Endodermal cell (in vitro differentiated cells): ENCODE data around the gene PRKCQ. TPM values are rescaled to one million over a fixed set of nuclear protein-coding genes. Genes with fewer than 3 reads are reported as not detected.

ENCODE experiments used
- DNase-seq: peaks from one replicate; pipeline ENCODE4 v3.0.0-alpha.2; 2017
- H3K27ac ChIP-seq: 2 replicates; pipeline ENCODE4 v1.5.1; 2013; ENCODE audit warnings: mild to moderate bottlenecking, low read depth, low read length, moderate library complexity
- H3K27me3 ChIP-seq: 2 replicates; pipeline ENCODE4 v1.6.1; 2013; ENCODE audit warnings: mild to moderate bottlenecking, low read length, moderate library complexity; ENCODE audit not compliant: insufficient read depth, control insufficient read depth, poor library complexity, severe bottlenecking
- H3K36me3 ChIP-seq: 2 replicates; pipeline ENCODE4 v1.7.0; 2013; ENCODE audit warnings: mild to moderate bottlenecking, low read length, moderate library complexity; ENCODE audit not compliant: control insufficient read depth, insufficient read depth
- H3K4me1 ChIP-seq: one replicate; pipeline ENCODE4 v1.7.0; 2013; ENCODE audit warnings: low read length; ENCODE audit not compliant: control insufficient read depth, insufficient read depth
- H3K4me3 ChIP-seq: 2 replicates; pipeline ENCODE4 v1.5.1; 2013; ENCODE audit warnings: mild to moderate bottlenecking, low read length, moderate library complexity
- H3K9ac ChIP-seq: 2 replicates; pipeline ENCODE4 v1.6.1; 2013; ENCODE audit warnings: mild to moderate bottlenecking, low read length, moderate library complexity; ENCODE audit not compliant: poor library complexity, severe bottlenecking; ENCODE audit errors: extremely low read depth
- H3K9me3 ChIP-seq: 2 replicates; pipeline ENCODE4 v1.6.1; 2013; ENCODE audit warnings: mild to moderate bottlenecking, low read length, moderate library complexity; ENCODE audit not compliant: control insufficient read depth
- H3K27ac Mint-ChIP-seq: 2 replicates; pipeline ENCODE4 v1.8.0; 2020; ENCODE audit warnings: mixed read lengths
- H3K27me3 Mint-ChIP-seq: 2 replicates; pipeline ENCODE4 v1.8.0; 2021; ENCODE audit warnings: mild to moderate bottlenecking, mixed read lengths; ENCODE audit not compliant: insufficient read depth
- H3K36me3 Mint-ChIP-seq: 2 replicates; pipeline ENCODE4 v1.8.0; 2020; ENCODE audit warnings: low read depth, mixed read lengths
- H3K4me1 Mint-ChIP-seq: 2 replicates; pipeline ENCODE4 v1.8.0; 2020; ENCODE audit warnings: mixed read lengths
- H3K4me3 Mint-ChIP-seq: 2 replicates; pipeline ENCODE4 v1.8.0; 2020; ENCODE audit warnings: mild to moderate bottlenecking, moderate library complexity, mixed read lengths
- H3K9me3 Mint-ChIP-seq: 2 replicates; pipeline ENCODE4 v1.8.0; 2020; ENCODE audit warnings: mild to moderate bottlenecking, mixed read lengths
- CTCF ChIP-seq: fragments of 200-600 bp; sonication (generic); conservative IDR thresholded peaks from 2 replicates; pipeline ENCODE4 v1.5.0; 2021; ENCODE audit warnings: antibody characterized with exemption, mild to moderate bottlenecking
- WGBS, 2 experiments: methylation state at CpG; one replicate each; pipeline versions ENCODE4 v1.1.5 to v1.1.7; 2013; ENCODE audit warnings: missing lambda C conversion rate in 2 of 2, mixed read lengths in 1 of 2; ENCODE audit not compliant: insufficient coverage in 1 of 2, insufficient read length in 1 of 2; 5-methylcytosine and 5-hydroxymethylcytosine counted together
- total RNA-seq, 2 donors: library from RNA; stranded (reverse); fragmentation: NEBNext Ultra II Directional in 1 of 2; extraction: Animal tissue kit (Norgen Biotek cat#: 25700) in 1 of 2; gene quantifications; 2 replicates in 1 of 2; 3 replicates in 1 of 2; pipeline ENCODE4 v1.2.1, GENCODE V29; 2021

Gene PRKCQ
- total RNA-seq, 2 donors from 2014 or later, result 24.3 to 29.1 TPM

- no peaks in the 10 kb centered on the region for H3K27me3 Mint-ChIP-seq
- no peak for TF ChIP-seq CTCF
- peaks cover 25% of the 10 kb centered on the region for H3K9me3 Mint-ChIP-seq
- H3K27ac Mint-ChIP-seq, result no peak overlapping the region
- no peak overlapping the region for H3K9ac ChIP-seq
- no peaks in the 10 kb centered on the region for H3K27me3 ChIP-seq
- peaks cover 22% of the 10 kb centered on the region for H3K4me1 Mint-ChIP-seq
- DNase-seq, result no peak
- no peak overlapping the region for H3K4me3 ChIP-seq
- peaks cover 62% of the 10 kb centered on the region for H3K36me3 ChIP-seq
- H3K36me3 Mint-ChIP-seq, result peaks cover 56% of the 10 kb centered on the region
- peaks cover 7% of the 10 kb centered on the region for H3K4me1 ChIP-seq
- H3K9me3 ChIP-seq, result peaks cover 32% of the 10 kb centered on the region
- 76 to 90% methylated on average over 2 to 7 of the region's 7 CpGs for WGBS, 2 experiments
- no peak overlapping the region for H3K27ac ChIP-seq
- H3K4me3 Mint-ChIP-seq, result no peak overlapping the region
Observed at GRCh38 chr10:6514180-6514579, 65.9 kb downstream of the PRKCQ start.

GRCh38 chr10:6513476-6513875, 66.6 kb downstream of the PRKCQ start:
- peaks cover 69% of the 10 kb centered on the region for H3K36me3 ChIP-seq
- DNase-seq, result no peak
- peaks cover 7% of the 10 kb centered on the region for H3K4me1 ChIP-seq
- Mint-ChIP-seq H3K27ac (no peak overlapping the region), H3K36me3 (peaks cover 58% of the 10 kb centered on the region), H3K9me3 (peaks cover 25% of the 10 kb centered on the region), H3K4me1 (peaks cover 18% of the 10 kb centered on the region), H3K27me3 (no peaks in the 10 kb centered on the region), H3K4me3 (no peak overlapping the region)
- no peak overlapping the region for H3K4me3 ChIP-seq
- H3K9ac ChIP-seq, result no peak overlapping the region
- no peak overlapping the region for H3K27ac ChIP-seq
- 59 to 83% methylated on average over 2 to 3 of the region's 3 CpGs for WGBS, 2 experiments
- no peak for TF ChIP-seq CTCF
- H3K9me3 ChIP-seq, result peaks cover 32% of the 10 kb centered on the region
- H3K27me3 ChIP-seq, result no peaks in the 10 kb centered on the region

GRCh38 chr10:6512182-6512581, 67.9 kb downstream of the PRKCQ start:
- H3K9me3 Mint-ChIP-seq, result peaks cover 25% of the 10 kb centered on the region
- H3K4me3 Mint-ChIP-seq, result no peak overlapping the region
- no peak overlapping the region for H3K4me3 ChIP-seq
- no peaks in the 10 kb centered on the region for H3K27me3 Mint-ChIP-seq
- peaks cover 7% of the 10 kb centered on the region for H3K4me1 ChIP-seq
- peaks cover 32% of the 10 kb centered on the region for H3K9me3 ChIP-seq
- no peak for TF ChIP-seq CTCF
- peaks cover 77% of the 10 kb centered on the region for H3K36me3 ChIP-seq
- DNase-seq, result no peak
- H3K27me3 ChIP-seq, result no peaks in the 10 kb centered on the region
- no peak overlapping the region for H3K9ac ChIP-seq
- peaks cover 11% of the 10 kb centered on the region for H3K4me1 Mint-ChIP-seq
- no peak overlapping the region for H3K27ac Mint-ChIP-seq
- H3K27ac ChIP-seq, result no peak overlapping the region
- WGBS, 2 experiments, result 94 to 100% methylated on average over 2 to 3 of the region's 3 CpGs
- H3K36me3 Mint-ChIP-seq, result peaks cover 61% of the 10 kb centered on the region
